Endothelial cell of umbilical vein (primary cell): ENCODE results near the gene TMEM209. TPM values are rescaled to one million over a fixed set of nuclear protein-coding genes. Genes with fewer than 3 reads are reported as not detected.

Experiments used
- BruUV-seq: library from RNA; stranded (reverse); fragments of 400-500 nt; replicated peaks from 2 replicates; lab custom pipeline; 2021; lab: Mats Ljungman, UMichigan
- CTCF ChIA-PET: fragments of 300-600, 350-600 bp; sonication (Branson Sonifier 250); formaldehyde crosslinking; loops from one replicate; lab custom pipeline; 2021; ENCODE audit warnings: antibody characterized with exemption, inconsistent platforms; lab: Charles Lee
- POLR2A ChIA-PET: fragments of 300-600, 350-600 bp; sonication (Branson Sonifier 250); formaldehyde crosslinking; loops from one replicate; lab custom pipeline; 2021; ENCODE audit warnings: antibody characterized with exemption, inconsistent platforms; lab: Charles Lee
- DNase-seq: peaks from one replicate; pipeline ENCODE4 v3.0.0-alpha.2; 2011; ENCODE audit warnings: low read depth, low spot score
- FAIRE-seq: peaks from 2 replicates; lab custom pipeline; 2011; peaks lifted over from hg19 to GRCh38; lab: Jason Lieb, UNC
- H2AFZ ChIP-seq: 2 replicates; pipeline ENCODE4 v1.6.0; 2012; ENCODE audit warnings: low read depth, low read length, control low read depth, inconsistent platforms
- H3K27ac ChIP-seq: 2 replicates; pipeline ENCODE4 v1.5.1; 2011; ENCODE audit warnings: low read depth, mild to moderate bottlenecking, control low read depth, low read length, moderate library complexity; ENCODE audit not compliant: insufficient read depth
- H3K27me3 ChIP-seq, 2 experiments: 2 replicates each; pipeline versions ENCODE4 v1.6.0 to v1.6.1; 2011; ENCODE audit warnings: low read length in 2 of 2, mixed read lengths in 1 of 2; ENCODE audit not compliant: control insufficient read depth in 2 of 2, insufficient read depth in 2 of 2
- H3K36me3 ChIP-seq, 2 experiments: 2 replicates in 1 of 2; 3 replicates in 1 of 2; pipeline ENCODE4 v1.5.1; 2011; ENCODE audit warnings: low read length in 2 of 2, mild to moderate bottlenecking in 1 of 2, moderate library complexity in 1 of 2; ENCODE audit not compliant: control insufficient read depth in 2 of 2, insufficient read depth in 2 of 2; ENCODE audit errors: extremely low read depth in 1 of 2
- H3K4me1 ChIP-seq: 3 replicates; pipeline ENCODE4 v1.5.1; 2011; ENCODE audit warnings: mild to moderate bottlenecking, low read length; ENCODE audit not compliant: control insufficient read depth, insufficient read depth; ENCODE audit errors: extremely low read depth
- H3K4me2 ChIP-seq: 2 replicates; pipeline ENCODE4 v1.6.1; 2011; ENCODE audit warnings: low read length, control low read depth, mixed read lengths; ENCODE audit not compliant: insufficient read depth
- H3K4me3 ChIP-seq, 3 experiments: fragments of 200-600 bp in 1 of 3; sonication (generic), shearing (Covaris generic) in 1 of 3; replicated peaks in 1 of 3; 2 replicates each; pipeline ENCODE4 v1.5.1; 2011 to 2016; ENCODE audit warnings: control low read depth in 3 of 3, low read length in 3 of 3, mild to moderate bottlenecking in 2 of 3, inconsistent platforms in 1 of 3, low read depth in 1 of 3, moderate library complexity in 1 of 3; ENCODE audit not compliant: insufficient read depth in 1 of 3
- H3K79me2 ChIP-seq: 2 replicates; pipeline ENCODE4 v1.6.0; 2012; ENCODE audit warnings: low read length, inconsistent platforms; ENCODE audit not compliant: control insufficient read depth, insufficient read depth
- H3K9ac ChIP-seq: replicated peaks from 2 replicates; pipeline ENCODE3; 2011; ENCODE audit warnings: low read length, control low read depth; ENCODE audit not compliant: insufficient read depth; ENCODE audit errors: extremely low read depth
- H3K9me1 ChIP-seq: replicated peaks from 3 replicates; pipeline ENCODE4 v1.6.0; 2011; ENCODE audit warnings: mild to moderate bottlenecking, low read length; ENCODE audit not compliant: control insufficient read depth, insufficient read depth; ENCODE audit errors: extremely low read depth
- H3K9me3 ChIP-seq: replicated peaks from 2 replicates; pipeline ENCODE4 v1.5.1; 2012; ENCODE audit warnings: low read length, inconsistent platforms; ENCODE audit not compliant: control insufficient read depth, insufficient read depth
- H4K20me1 ChIP-seq: replicated peaks from 2 replicates; pipeline ENCODE3; 2011; ENCODE audit warnings: mild to moderate bottlenecking, low read length; ENCODE audit not compliant: control insufficient read depth, insufficient read depth; ENCODE audit errors: extremely low read depth
- CTCF ChIP-seq, 2 donors: IDR thresholded peaks; 1 replicate in 1 of 2; 2 replicates in 1 of 2; pipeline ENCODE4 v1.5.1; 2011; ENCODE audit warnings: low read length in 2 of 2, mild to moderate bottlenecking in 2 of 2, moderate library complexity in 2 of 2, control low read depth in 1 of 2, inconsistent platforms in 1 of 2, low read depth in 1 of 2; ENCODE audit not compliant: insufficient read depth in 1 of 2; ENCODE audit errors: extremely low read depth in 1 of 2
- EZH2 ChIP-seq: IDR thresholded peaks from 2 replicates; pipeline ENCODE4 v1.6.1; 2012; ENCODE audit warnings: borderline replicate concordance, low read depth, mild to moderate bottlenecking, moderate library complexity, low read length, inconsistent platforms; ENCODE audit not compliant: severe bottlenecking
- FOS ChIP-seq: IDR thresholded peaks from 2 replicates; pipeline ENCODE4 v1.6.1; 2011; ENCODE audit warnings: mild to moderate bottlenecking, low read length, moderate library complexity, borderline replicate concordance; ENCODE audit not compliant: insufficient read depth
- GATA2 ChIP-seq: IDR thresholded peaks from 2 replicates; pipeline ENCODE4 v1.7.0; 2011; ENCODE audit warnings: low read depth, mild to moderate bottlenecking, moderate library complexity, mixed read lengths, low read length; ENCODE audit not compliant: insufficient read length, insufficient read depth
- JUN ChIP-seq: IDR thresholded peaks from 2 replicates; pipeline ENCODE4 v1.6.1; 2011; ENCODE audit warnings: borderline replicate concordance, low read depth; ENCODE audit not compliant: insufficient read length, insufficient read depth
- MAX ChIP-seq: IDR thresholded peaks from 2 replicates; pipeline ENCODE4 v1.6.1; 2011; ENCODE audit not compliant: insufficient read depth, insufficient read length
- MYC ChIP-seq: IDR thresholded peaks from one replicate; pipeline ENCODE4 v1.6.1; 2011; ENCODE audit warnings: mild to moderate bottlenecking, low read depth, low read length
- POLR2A ChIP-seq: IDR thresholded peaks from 2 replicates; pipeline ENCODE4 v1.6.1; 2012; ENCODE audit warnings: low read depth, mild to moderate bottlenecking, control low read depth, low read length
- POLR2AphosphoS5 ChIP-seq: IDR thresholded peaks from 2 replicates; pipeline ENCODE4 v1.6.1; 2012; ENCODE audit warnings: low read depth, mild to moderate bottlenecking, control low read depth, low read length, moderate library complexity; ENCODE audit not compliant: insufficient read depth
- dilution Hi-C: fragments of 300-500 bp; cut with MboI; formaldehyde crosslinking; loops from one replicate; pipeline ENCODE4 v1.15.0; 2019; ENCODE audit warnings: low sequenced_read_pairs; ENCODE audit not compliant: extremely low pct_ligation_motif_present
- intact Hi-C: fragments of 100-400 bp; cut with micrococcal nuclease; formaldehyde crosslinking; loops from one replicate; pipeline ENCODE4 v1.10.0; 2022
- polyA plus RNA-seq, 4 experiments: library from polyadenylated mRNA; depleted of rRNA in 3 of 4; stranded (reverse) in 3 of 4; unstranded in 1 of 4; fragments of >200 nt; gene quantifications; 2 replicates each; pipeline versions ENCODE4 v1.2.1 to v1.2.3, GENCODE V29; 2011 to 2012; ENCODE audit warnings: missing spikeins in 1 of 4
- total RNA-seq: library from RNA; stranded (reverse); gene quantifications from 2 replicates; pipeline ENCODE4 v1.2.3, GENCODE V29; 2021

TMEM209 gene
- total and polyA plus RNA-seq, 2 donors (not counting 3 experiments of a cell fraction or from before 2014, with no cell fraction given), result 13.0 to 16.6 TPM

GRCh38 chr7:130123501-130123900, 81.7 kb downstream of the TMEM209 start:
- Histone ChIP-seq H3K27ac (no peak overlapping the region), H3K4me3 (no peak overlapping the region), H2AFZ (no peak overlapping the region), H3K9me1 (no peaks in the 10 kb centered on the region), H3K4me2 (no peak overlapping the region), H3K4me1 (no peaks in the 10 kb centered on the region), H3K27me3 (no peaks in the 10 kb centered on the region), H3K9me3 (no peaks in the 10 kb centered on the region), H4K20me1 (no peaks in the 10 kb centered on the region), H3K36me3 (peaks cover 5 to 7% of the 10 kb centered on the region in 2 experiments), H3K79me2 (no peaks in the 10 kb centered on the region), H3K9ac (no peak overlapping the region)
- TF ChIP-seq MAX (no peak), JUN (no peak)
- no peak for FAIRE-seq
- ChIA-PET CTCF (no interaction called here), POLR2A (no interaction called here)
- dilution Hi-C loops (no loop called here), intact Hi-C loops (no loop called here)
- no peak for DNase-seq
- BruUV-seq, result no TSS peak

GRCh38 chr7:130118801-130119200, 86.4 kb downstream of the TMEM209 start:
- Histone ChIP-seq H3K27me3 (no peaks in the 10 kb centered on the region), H3K4me3 (no peak overlapping the region), H2AFZ (no peak overlapping the region), H3K4me1 (no peaks in the 10 kb centered on the region), H4K20me1 (no peaks in the 10 kb centered on the region), H3K9me1 (no peaks in the 10 kb centered on the region), H3K9ac (no peak overlapping the region), H3K79me2 (no peaks in the 10 kb centered on the region), H3K27ac (no peak overlapping the region), H3K9me3 (no peaks in the 10 kb centered on the region), H3K4me2 (no peak overlapping the region), H3K36me3 (peaks cover 0 to 2% of the 10 kb centered on the region in 2 experiments)
- BruUV-seq, result no TSS peak
- TF ChIP-seq FOS (no peak), MYC (no peak), JUN (no peak), CTCF (IDR thresholded peaks at IDR 0.05; ENCODE audit: extremely low read depth in 1 of 2, insufficient read depth in 1 of 2, low read depth in 1 of 2, low read length in 2 of 2) (no peak), POLR2A (no peak), EZH2 (no peak), GATA2 (no peak), POLR2AphosphoS5 (no peak), MAX (no peak)
- DNase-seq (no peak), FAIRE-seq (no peak)
- intact Hi-C loops, result no loop called here
- dilution Hi-C loops, result no loop called here
- ChIA-PET POLR2A (no interaction called here), CTCF (no interaction called here)
